UCSD-AML1 (cell line): ENCODE data around the gene LZIC.

Experiments used
- DNase-seq: peaks from one replicate; lab custom pipeline; 2025; ENCODE audit not compliant: unreplicated experiment; lab: John Stamatoyannopoulos, UW

The LZIC gene

GRCh38 chr1:9887070-9887469 lies 56.1 kb downstream of the LZIC start:
- no peak for DNase-seq

DNA sequence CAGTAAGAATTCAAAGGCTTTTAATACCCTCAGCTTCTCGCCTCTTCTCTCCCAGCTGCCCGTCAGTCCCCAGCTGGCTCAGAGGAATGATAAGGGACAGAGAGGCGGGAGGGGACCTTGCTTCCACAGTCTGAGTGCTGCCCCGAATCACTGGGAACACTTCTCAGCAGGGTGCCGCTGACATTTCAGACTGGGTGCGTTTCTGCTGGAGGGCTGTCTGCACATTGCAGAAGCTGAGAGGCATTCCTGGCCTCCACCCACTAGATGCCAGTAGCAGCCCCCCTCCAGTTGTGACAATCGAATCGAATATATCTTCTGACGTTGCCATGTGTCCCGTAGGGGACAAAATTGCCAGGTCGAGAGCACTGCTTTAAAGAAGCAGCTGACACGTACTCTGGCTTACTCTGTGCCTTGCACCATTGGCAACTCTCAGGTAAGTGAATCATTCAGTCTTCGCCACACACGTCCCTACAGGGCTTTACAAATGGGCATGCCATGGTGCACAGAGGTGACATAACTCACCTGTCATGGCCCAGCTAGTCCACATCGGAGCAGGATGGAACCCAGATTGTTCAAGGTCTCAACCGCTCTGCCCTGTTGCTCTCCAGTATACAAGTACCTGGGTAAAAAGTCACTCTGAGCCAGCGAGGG lies 57.0 kb downstream of the LZIC start:
- DNase-seq: no peak

- no peak for DNase-seq
Observed at GRCh38 chr1:9884805-9885204, 58.4 kb downstream of the LZIC start.

DNA sequence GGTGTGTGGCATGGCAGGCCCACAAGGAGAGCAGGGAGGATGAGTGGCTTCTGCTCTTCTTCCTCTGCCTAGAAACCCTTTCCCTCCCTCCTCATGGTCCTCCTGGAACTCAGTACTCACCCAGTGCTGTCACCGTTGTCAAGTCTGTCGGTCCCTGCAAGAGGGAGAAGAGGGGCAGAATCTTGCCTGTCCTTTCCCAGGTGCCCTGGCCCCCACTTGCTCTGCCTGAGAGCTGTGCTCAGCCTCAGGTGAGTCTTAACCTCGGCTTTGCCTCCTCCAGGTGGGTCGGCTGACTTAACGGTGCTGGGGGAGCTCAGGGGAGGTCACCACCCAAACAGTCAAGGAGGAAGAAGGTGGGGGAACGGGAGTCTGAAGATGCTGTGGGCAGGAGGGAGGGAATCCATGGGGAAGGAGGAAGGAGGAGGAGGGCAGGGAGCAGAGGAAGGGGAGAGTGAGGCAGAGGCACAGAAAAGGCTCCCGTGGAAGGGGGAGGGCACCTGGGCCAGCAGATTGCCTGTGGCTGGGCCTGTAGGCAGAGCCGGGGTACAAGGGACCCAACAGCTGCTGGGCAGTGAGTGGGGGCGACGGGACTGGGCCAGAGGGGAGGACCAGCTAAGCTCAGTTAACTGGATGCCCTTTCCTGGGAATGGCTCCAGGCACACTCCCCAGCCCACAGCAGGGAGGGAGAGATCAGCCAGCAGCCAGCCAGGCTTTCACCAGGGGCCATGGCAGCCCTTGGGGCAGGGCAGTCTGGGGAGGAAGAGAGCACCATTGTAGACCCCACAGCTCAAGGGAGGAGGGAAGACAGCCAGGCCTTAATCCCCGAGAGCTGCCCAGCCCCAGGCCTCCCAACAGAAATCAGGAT lies 59.4 kb downstream of the LZIC start:
- DNase-seq: no peak

DNA sequence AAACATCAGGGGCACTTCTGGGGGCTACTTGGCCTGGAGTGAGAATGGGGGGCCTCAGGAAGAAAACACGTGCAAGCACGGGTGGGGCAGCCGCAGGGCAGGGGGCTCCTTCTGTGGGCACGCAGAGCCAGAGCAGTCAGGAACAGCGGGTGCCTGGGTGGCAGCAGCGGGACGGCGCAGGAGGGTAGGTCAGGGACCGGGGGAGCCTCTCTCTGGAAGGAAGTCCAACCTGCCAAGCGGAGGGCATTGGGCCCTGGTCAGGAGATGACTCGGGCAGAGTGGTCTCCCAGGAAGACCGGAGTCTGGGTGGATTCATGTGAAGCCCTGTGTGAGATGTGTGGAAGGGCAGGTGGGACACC lies 60.3 kb downstream of the LZIC start:
- no peak for DNase-seq

GRCh38 chr1:9882296-9882944 lies 60.8 kb downstream of the LZIC start:
- peak; percentile 58 for DNase-seq

DNA sequence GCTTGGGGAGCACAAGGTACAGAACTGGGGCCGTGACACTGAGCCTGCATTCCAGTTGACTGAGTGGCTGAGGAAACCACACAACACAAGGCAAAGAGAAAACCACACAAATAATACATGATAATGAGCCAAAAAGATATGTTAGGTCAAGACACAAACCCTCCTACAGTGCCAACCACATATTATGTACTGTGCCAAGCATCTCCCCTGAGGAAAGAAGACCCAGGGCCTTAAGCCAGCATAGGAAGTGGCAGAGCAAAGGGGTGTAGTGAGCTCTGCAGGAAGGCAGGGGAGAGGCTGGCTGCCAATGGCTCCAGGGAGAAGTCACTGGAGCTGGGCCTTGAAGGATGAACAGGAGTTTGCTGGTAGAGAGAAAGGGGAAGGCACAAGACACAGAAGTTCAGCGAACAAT lies 61.3 kb downstream of the LZIC start:
- DNase-seq: peak; percentile 58
